Measurements from ENCODE around the gene ANKRD53.

ANKRD53 gene

GRCh38 chr2:70948337-70949003 lies 30.0 kb upstream of the ANKRD53 start:
- TF ChIP-seq MAX (IDR thresholded peaks at IDR 0.05) (peak; percentile 48; the same call in 1 of the 2 replicates), REST (IDR thresholded peaks at IDR 0.05; ENCODE audit: low read depth) (no peak), EGR1 (IDR thresholded peaks at IDR 0.05) (no peak), CEBPB (IDR thresholded peaks at IDR 0.05) (no peak), NFIC (IDR thresholded peaks at IDR 0.05) (no peak), USF1 (IDR thresholded peaks at IDR 0.05) (no peak), EP300 (IDR thresholded peaks at IDR 0.05; ENCODE audit: borderline replicate concordance) (no peak), TAF1 (IDR thresholded peaks at IDR 0.05; ENCODE audit: low read depth) (no peak), TEAD4 (IDR thresholded peaks at IDR 0.05) (no peak), YY1 (IDR thresholded peaks at IDR 0.05; ENCODE audit: low read depth) (no peak), RAD21 (IDR thresholded peaks at IDR 0.05; ENCODE audit: low read depth) (peak; percentile 55; the same call in 1 of the 2 replicates), FOXM1 (IDR thresholded peaks at IDR 0.05; ENCODE audit: borderline replicate concordance, low read depth) (no peak), ZBTB7A (IDR thresholded peaks at IDR 0.05; ENCODE audit: low read depth) (0 out of 2 replicates have a peak, but pooled peaks have one; percentile 56), CREB1 (IDR thresholded peaks at IDR 0.05; ENCODE audit: low read depth) (no peak), TCF12 (IDR thresholded peaks at IDR 0.05; ENCODE audit: low read depth) (no peak)

GRCh38 chr2:70949086-70949485 lies 29.3 kb upstream of the ANKRD53 start:
- TF ChIP-seq FOXM1 (IDR thresholded peaks at IDR 0.05; ENCODE audit: borderline replicate concordance, low read depth) (no peak), TEAD4 (IDR thresholded peaks at IDR 0.05) (no peak), ZBTB7A (IDR thresholded peaks at IDR 0.05; ENCODE audit: low read depth) (no peak), NFIC (IDR thresholded peaks at IDR 0.05) (no peak), MAX (IDR thresholded peaks at IDR 0.05) (no peak), USF1 (IDR thresholded peaks at IDR 0.05) (no peak), TAF1 (IDR thresholded peaks at IDR 0.05; ENCODE audit: low read depth) (no peak), EGR1 (IDR thresholded peaks at IDR 0.05) (no peak), TCF12 (IDR thresholded peaks at IDR 0.05; ENCODE audit: low read depth) (no peak), YY1 (IDR thresholded peaks at IDR 0.05; ENCODE audit: low read depth) (no peak), REST (IDR thresholded peaks at IDR 0.05; ENCODE audit: low read depth) (no peak), RAD21 (IDR thresholded peaks at IDR 0.05; ENCODE audit: low read depth) (no peak)

GRCh38 chr2:70954886-70955285 lies 23.5 kb upstream of the ANKRD53 start:
- TF ChIP-seq TCF12 (IDR thresholded peaks at IDR 0.05; ENCODE audit: low read depth) (no peak), ZBTB7A (IDR thresholded peaks at IDR 0.05; ENCODE audit: low read depth) (no peak)

GRCh38 chr2:70956141-70956540 lies 22.3 kb upstream of the ANKRD53 start:
- TF ChIP-seq MAX (IDR thresholded peaks at IDR 0.05) (no peak), TCF12 (IDR thresholded peaks at IDR 0.05; ENCODE audit: low read depth) (no peak), TEAD4 (IDR thresholded peaks at IDR 0.05) (no peak), RAD21 (IDR thresholded peaks at IDR 0.05; ENCODE audit: low read depth) (no peak), YY1 (IDR thresholded peaks at IDR 0.05; ENCODE audit: low read depth) (no peak), EGR1 (IDR thresholded peaks at IDR 0.05) (no peak), NFIC (IDR thresholded peaks at IDR 0.05) (no peak), USF1 (IDR thresholded peaks at IDR 0.05) (no peak), EP300 (IDR thresholded peaks at IDR 0.05; ENCODE audit: borderline replicate concordance) (no peak)

GRCh38 chr2:70957798-70958197 lies 20.6 kb upstream of the ANKRD53 start:
- TF ChIP-seq TAF1 (IDR thresholded peaks at IDR 0.05; ENCODE audit: low read depth): no peak
- no peak for TF ChIP-seq CREB1 (IDR thresholded peaks at IDR 0.05; ENCODE audit: low read depth)
- TF ChIP-seq FOXM1 (IDR thresholded peaks at IDR 0.05; ENCODE audit: borderline replicate concordance, low read depth): no peak
- TF ChIP-seq EGR1 (IDR thresholded peaks at IDR 0.05): no peak
- no peak for TF ChIP-seq MAX (IDR thresholded peaks at IDR 0.05)
- TF ChIP-seq REST (IDR thresholded peaks at IDR 0.05; ENCODE audit: low read depth): no peak
- no peak for TF ChIP-seq RAD21 (IDR thresholded peaks at IDR 0.05; ENCODE audit: low read depth)
- TF ChIP-seq EP300 (IDR thresholded peaks at IDR 0.05; ENCODE audit: borderline replicate concordance): no peak

Measured in Ishikawa (cell line).